K562 (cell line): Measurements from ENCODE around the gene TCEANC2. TPM values are rescaled to one million over a fixed set of nuclear protein-coding genes. Genes with fewer than 3 reads are reported as not detected.

Experiments used
- ATAC-seq: fragments of 200-7000 bp; cut with Tn5 transposase; 3 replicates; pipeline ENCODE4 v1.9.1; 2020; ENCODE audit warnings: moderate library complexity
- BruUV-seq: library from RNA; stranded (reverse); fragments of 400-500 nt; replicated peaks from 2 replicates; lab custom pipeline; 2021; lab: Mats Ljungman, UMichigan
- CTCF ChIA-PET: fragments of 300-600 bp; formaldehyde crosslinking; extraction: SDS; loops from one replicate; lab custom pipeline; 2021; ENCODE audit warnings: low intra/inter-chr PET ratio; lab: Yijun Ruan, JAX
- POLR2A ChIA-PET: fragments of 300-600, 350-650 bp; sonication (Branson Sonifier 250); formaldehyde crosslinking; extraction: SDS; loops from one replicate; lab custom pipeline; 2021; ENCODE audit warnings: antibody characterized with exemption, inconsistent platforms; lab: Yijun Ruan, JAX
- DNase-seq, 4 experiments: peaks; one replicate each; pipeline versions ENCODE4 v3.0.0 to v3.0.0-alpha.2; 2011 to 2018; ENCODE audit warnings: low spot score in 3 of 4, mixed read lengths in 3 of 4; ENCODE audit errors: extremely low read depth in 1 of 4
- FAIRE-seq: peaks from 2 replicates; lab custom pipeline; 2011; peaks lifted over from hg19 to GRCh38; lab: Jason Lieb, UNC
- H2AFZ ChIP-seq: 2 replicates; pipeline ENCODE4 v1.6.0; 2011; ENCODE audit warnings: low read depth, low read length, control low read depth, inconsistent platforms
- H3K27ac ChIP-seq: fragments of 200-600 bp; 3 replicates; pipeline ENCODE4 v1.8.0; 2011; ENCODE audit warnings: low read depth, mild to moderate bottlenecking, control low read depth, inconsistent platforms, low read length, moderate library complexity, mixed read lengths; ENCODE audit errors: extremely low read depth
- H3K27me3 ChIP-seq, 2 experiments: fragments of 300-600 bp in 1 of 2; 2 replicates in 1 of 2; 3 replicates in 1 of 2; pipeline versions ENCODE4 v1.6.0 to v1.8.0; 2011; ENCODE audit warnings: inconsistent platforms in 2 of 2, low read length in 2 of 2, mild to moderate bottlenecking in 1 of 2, mixed read lengths in 1 of 2, moderate library complexity in 1 of 2; ENCODE audit not compliant: control insufficient read depth in 2 of 2, insufficient read depth in 2 of 2
- H3K36me3 ChIP-seq: fragments of 300-600 bp; 3 replicates; pipeline ENCODE4 v1.8.0; 2011; ENCODE audit warnings: mild to moderate bottlenecking, low read length, inconsistent platforms; ENCODE audit not compliant: control insufficient read depth, insufficient read depth
- H3K4me1 ChIP-seq, 2 experiments: fragments of 200-600 bp in 1 of 2; replicated peaks in 1 of 2; 2 replicates in 1 of 2; 3 replicates in 1 of 2; pipeline versions ENCODE4 v1.5.1 to v1.8.0; 2011; ENCODE audit warnings: inconsistent platforms in 2 of 2, low read length in 2 of 2, mild to moderate bottlenecking in 1 of 2, mixed read lengths in 1 of 2, moderate library complexity in 1 of 2; ENCODE audit not compliant: control insufficient read depth in 2 of 2, insufficient read depth in 2 of 2
- H3K4me2 ChIP-seq: 2 replicates; pipeline ENCODE4 v1.6.1; 2011; ENCODE audit warnings: low read length, control low read depth, inconsistent platforms, mixed read lengths; ENCODE audit not compliant: insufficient read depth
- H3K4me3 ChIP-seq: fragments of 200-600 bp; sonication (generic), shearing (Covaris generic); 2 replicates; pipeline ENCODE4 v1.5.1; 2016; ENCODE audit warnings: control low read depth, inconsistent platforms
- H3K79me2 ChIP-seq: fragments of 200-600 bp; 3 replicates; pipeline ENCODE4 v1.8.0; 2011; ENCODE audit warnings: low read length, inconsistent platforms; ENCODE audit not compliant: control insufficient read depth, insufficient read depth
- H3K9ac ChIP-seq, 2 experiments: 2 replicates each; pipeline versions ENCODE4 v1.6.0 to v1.6.1; 2011; ENCODE audit warnings: low read depth in 2 of 2, low read length in 2 of 2, control low read depth in 1 of 2, inconsistent platforms in 1 of 2, mild to moderate bottlenecking in 1 of 2, mixed read lengths in 1 of 2; ENCODE audit not compliant: insufficient read depth in 1 of 2
- H3K9me1 ChIP-seq: one replicate; pipeline ENCODE4 v1.6.0; 2011; ENCODE audit warnings: inconsistent platforms, mild to moderate bottlenecking, low read length, moderate library complexity; ENCODE audit not compliant: control insufficient read depth, insufficient read depth
- H3K9me3 ChIP-seq: replicated peaks from 2 replicates; pipeline ENCODE4 v1.5.1; 2011; ENCODE audit warnings: low read depth, low read length, inconsistent platforms; ENCODE audit not compliant: control insufficient read depth, insufficient read depth
- H4K20me1 ChIP-seq: replicated peaks from 2 replicates; pipeline ENCODE4 v1.6.1; 2011; ENCODE audit warnings: low read length, inconsistent platforms, mixed read lengths; ENCODE audit not compliant: control insufficient read depth, insufficient read depth
- EHMT2 ChIP-seq: fragments of 450-650 bp; IDR thresholded peaks from 2 replicates; pipeline ENCODE4 v1.6.1; 2018; ENCODE audit warnings: antibody characterized with exemption
- LCOR ChIP-seq: sonication (generic); formaldehyde crosslinking; IDR thresholded peaks from 2 replicates; pipeline ENCODE4 v1.8.0; 2022; ENCODE audit warnings: mild to moderate bottlenecking, missing genetic modification reagents
- MLX ChIP-seq, 2 experiments: fragments of 450-650 bp in 1 of 2; sonication (generic) in 1 of 2; formaldehyde crosslinking; conservative IDR thresholded peaks; 2 replicates each; pipeline versions ENCODE4 v1.4.0 to v1.8.1; 2020 to 2022; ENCODE audit warnings: mild to moderate bottlenecking in 1 of 2, missing genetic modification reagents in 1 of 2
- NCOR1 ChIP-seq: fragments of 450-650 bp; IDR thresholded peaks from 2 replicates; pipeline ENCODE4 v1.6.1; 2016; ENCODE audit warnings: mild to moderate bottlenecking, moderate library complexity
- NR2F6 ChIP-seq: fragments of 450-650 bp; formaldehyde crosslinking; IDR thresholded peaks from 2 replicates; pipeline ENCODE4 v1.4.0; 2020; ENCODE audit warnings: mild to moderate bottlenecking
- POU5F1 ChIP-seq: fragments of 150-350 bp; IDR thresholded peaks from 2 replicates; pipeline ENCODE4 v1.6.1; 2014; ENCODE audit warnings: borderline replicate concordance, low read length, low read depth, mild to moderate bottlenecking; ENCODE audit not compliant: partially characterized antibody
- RCOR1 ChIP-seq, 2 experiments: IDR thresholded peaks; 2 replicates each; pipeline ENCODE4 v1.6.1; 2012; ENCODE audit warnings: low read depth in 2 of 2, low read length in 2 of 2, borderline replicate concordance in 1 of 2, improper control_type of control experiment in 1 of 2
- TFE3 ChIP-seq: fragments of 450-650 bp; formaldehyde crosslinking; IDR thresholded peaks from 2 replicates; pipeline ENCODE4 v1.4.0; 2020; ENCODE audit warnings: mild to moderate bottlenecking, mixed read lengths
- ZBTB1 ChIP-seq: sonication (generic); formaldehyde crosslinking; IDR thresholded peaks from 2 replicates; pipeline ENCODE4 v1.8.1; 2023; ENCODE audit warnings: missing genetic modification reagents, low read depth, mild to moderate bottlenecking, borderline replicate concordance
- ZNF766 ChIP-seq: fragments of 200-800 bp; sonication (Bioruptor generic); conservative IDR thresholded peaks from 2 replicates; pipeline ENCODE4 v1.6.1; 2016; ENCODE audit warnings: missing genetic modification characterization, missing compliant biosample characterization
- WGBS: fragments of 100-300 bp; shearing (Covaris generic); methylation state at CpG from one replicate; pipeline ENCODE4 v1.1.6; 2016; ENCODE audit warnings: low coverage, mixed read lengths; ENCODE audit not compliant: insufficient coverage; ENCODE audit errors: missing lambda C conversion rate; 5-methylcytosine and 5-hydroxymethylcytosine counted together
- in situ Hi-C: fragments of 300-500 bp; cut with MboI; formaldehyde crosslinking; loops from 4 replicates; pipeline ENCODE4 v1.15.0; 2018; ENCODE audit warnings: inconsistent platforms, mixed read lengths
- intact Hi-C: fragments of 100-400 bp; cut with micrococcal nuclease; formaldehyde crosslinking; loops from 2 replicates; pipeline ENCODE4 v1.14.2; 2022
- polyA plus RNA-seq, 8 experiments: library from polyadenylated mRNA; depleted of rRNA in 4 of 8; stranded (reverse) in 5 of 8; unstranded in 3 of 8; fragments of >200 nt; fragmentation: Nextera tagmentation in 2 of 8; fragmentation: Illumina TruSeq in 1 of 8; extraction: Ambion mirVana in 2 of 8; extraction: Trizol in 1 of 8; gene quantifications; 2 replicates each; pipeline versions ENCODE4 v1.2.1 to v1.2.3, GENCODE V29; 2011 to 2014; ENCODE audit warnings: inconsistent platforms in 1 of 8, missing spikeins in 1 of 8
- total RNA-seq, 7 experiments: library from RNA; depleted of rRNA in 6 of 7; stranded (reverse); fragments of >200 nt in 6 of 7; fragmentation: Illumina TruSeq in 2 of 7; extraction: Trizol in 2 of 7; gene quantifications; 2 replicates each; pipeline versions ENCODE4 v1.2.1 to v1.2.3, GENCODE V29; 2011 to 2021; ENCODE audit warnings: low replicate concordance in 1 of 7
- TF ChIP-seq, protein P1 (sequence below): fragments of 450-650 bp; IDR thresholded peaks from 2 replicates; pipeline ENCODE4 v1.7.0; 2016; ENCODE audit warnings: borderline replicate concordance
- TF ChIP-seq, protein P2 (sequence below): fragments of 250-450 bp; sonication (Bioruptor Pico); IDR thresholded peaks from 2 replicates; pipeline ENCODE4 v1.8.0; 2021; ENCODE audit warnings: mild to moderate bottlenecking, moderate library complexity

Gene TCEANC2
- total and polyA plus RNA-seq, 9 of the 15 experiments (the other 6 are each of a cell fraction or from before 2014, with no cell fraction given) = 3.3 to 10.2 (median 7.0) TPM

DNA sequence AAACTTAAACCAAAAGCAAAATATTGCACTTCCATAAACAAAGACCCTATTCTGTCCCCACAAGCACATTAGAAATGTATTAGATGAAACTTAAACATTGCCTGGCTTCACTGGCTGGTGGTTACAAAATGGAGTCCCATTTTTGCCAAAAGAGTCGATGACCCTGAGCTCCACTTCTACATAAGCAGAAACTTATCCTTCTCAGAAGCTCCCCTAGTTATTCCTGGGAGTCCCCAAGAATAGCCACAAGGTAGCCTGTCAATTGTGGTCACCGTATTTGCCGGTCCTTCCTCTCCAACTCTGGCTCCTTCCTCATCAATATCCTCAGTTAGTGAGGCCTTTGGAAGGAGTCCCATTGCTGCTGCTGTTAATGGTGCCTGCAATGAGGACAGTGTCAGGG lies 62.1 kb downstream of the TCEANC2 start:
- CTCF ChIA-PET = no interaction called here
- Histone ChIP-seq H3K79me2 (no peaks in the 10 kb centered on the region), H3K27me3 (peaks cover 0 to 11% of the 10 kb centered on the region in 2 experiments; a peak in 3 of 5 replicates), H3K9ac (no peak overlapping the region), H3K9me3 (0 out of 2 replicates have a peak, but pooled peaks cover 3% of the 10 kb centered on the region), H3K4me2 (no peak overlapping the region), H3K9me1 (no peaks in the 10 kb centered on the region), H3K4me1 (peaks cover 0 to 3% of the 10 kb centered on the region in 2 experiments; a peak in 2 of 5 replicates), H3K4me3 (no peak overlapping the region), H2AFZ (no peak overlapping the region), H3K36me3 (no peaks in the 10 kb centered on the region; the same call in 2 of the 3 replicates), H4K20me1 (no peaks in the 10 kb centered on the region), H3K27ac (no peak overlapping the region)
- no peak for DNase-seq
- no peak for ATAC-seq
- no TSS peak for BruUV-seq
- TF ChIP-seq RCOR1 (IDR thresholded peaks at IDR 0.05; ENCODE audit: borderline replicate concordance in 1 of 2, low read depth in 2 of 2, low read length in 2 of 2) (no peak), ZNF766 (CRISPR knock-in tag) (no peak), ZBTB1 (CRISPR knock-in tag) (no peak), EHMT2 (no peak), MLX (CRISPR knock-in tag; conservative IDR thresholded peaks at IDR 0.05) (no peak), POU5F1 (no peak), NCOR1 (no peak), NR2F6 (CRISPR knock-in tag) (no peak), LCOR (CRISPR knock-in tag) (no peak), TFE3 (CRISPR knock-in tag) (no peak)
- TF ChIP-seq, protein P1, sequence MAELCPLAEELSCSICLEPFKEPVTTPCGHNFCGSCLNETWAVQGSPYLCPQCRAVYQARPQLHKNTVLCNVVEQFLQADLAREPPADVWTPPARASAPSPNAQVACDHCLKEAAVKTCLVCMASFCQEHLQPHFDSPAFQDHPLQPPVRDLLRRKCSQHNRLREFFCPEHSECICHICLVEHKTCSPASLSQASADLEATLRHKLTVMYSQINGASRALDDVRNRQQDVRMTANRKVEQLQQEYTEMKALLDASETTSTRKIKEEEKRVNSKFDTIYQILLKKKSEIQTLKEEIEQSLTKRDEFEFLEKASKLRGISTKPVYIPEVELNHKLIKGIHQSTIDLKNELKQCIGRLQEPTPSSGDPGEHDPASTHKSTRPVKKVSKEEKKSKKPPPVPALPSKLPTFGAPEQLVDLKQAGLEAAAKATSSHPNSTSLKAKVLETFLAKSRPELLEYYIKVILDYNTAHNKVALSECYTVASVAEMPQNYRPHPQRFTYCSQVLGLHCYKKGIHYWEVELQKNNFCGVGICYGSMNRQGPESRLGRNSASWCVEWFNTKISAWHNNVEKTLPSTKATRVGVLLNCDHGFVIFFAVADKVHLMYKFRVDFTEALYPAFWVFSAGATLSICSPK = no peak
- TF ChIP-seq, protein P2, sequence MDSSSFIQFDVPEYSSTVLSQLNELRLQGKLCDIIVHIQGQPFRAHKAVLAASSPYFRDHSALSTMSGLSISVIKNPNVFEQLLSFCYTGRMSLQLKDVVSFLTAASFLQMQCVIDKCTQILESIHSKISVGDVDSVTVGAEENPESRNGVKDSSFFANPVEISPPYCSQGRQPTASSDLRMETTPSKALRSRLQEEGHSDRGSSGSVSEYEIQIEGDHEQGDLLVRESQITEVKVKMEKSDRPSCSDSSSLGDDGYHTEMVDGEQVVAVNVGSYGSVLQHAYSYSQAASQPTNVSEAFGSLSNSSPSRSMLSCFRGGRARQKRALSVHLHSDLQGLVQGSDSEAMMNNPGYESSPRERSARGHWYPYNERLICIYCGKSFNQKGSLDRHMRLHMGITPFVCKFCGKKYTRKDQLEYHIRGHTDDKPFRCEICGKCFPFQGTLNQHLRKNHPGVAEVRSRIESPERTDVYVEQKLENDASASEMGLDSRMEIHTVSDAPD (CRISPR knock-in tag) = no peak
- intact Hi-C loops = no loop called here
- no peak for FAIRE-seq
- in situ Hi-C loops = no loop called here
- 7% methylated on average over 3 of the region's 3 CpGs for WGBS
- POLR2A ChIA-PET = interaction anchor here (0.6 to 1.6 kb wide), 3 partner anchors 12 to 377 kb away, joined by 4 to 5 read pairs (median 4); no protein-coding TSS in a partner anchor
